AG04450 (cell line): ENCODE measurements around the gene POGZ. TPM values are rescaled to one million over a fixed set of nuclear protein-coding genes. Genes with fewer than 3 reads are reported as not detected.

ENCODE experiments used
- CTCF ChIA-PET: fragments of 300-600, 350-600 bp; formaldehyde crosslinking; extraction: SDS; loops from one replicate; lab custom pipeline; 2022; ENCODE audit warnings: antibody characterized with exemption, inconsistent platforms; lab: Charles Lee
- POLR2A ChIA-PET: fragments of 350-600 bp; formaldehyde crosslinking; extraction: SDS; loops from one replicate; lab custom pipeline; 2021; ENCODE audit warnings: antibody characterized with exemption, inconsistent platforms; lab: Yijun Ruan, JAX
- DNase-seq: peaks from one replicate; pipeline ENCODE4 v3.0.0-alpha.2; 2011; ENCODE audit warnings: low read depth, low spot score
- H3K27ac ChIP-seq: one replicate; pipeline ENCODE4 v1.5.1; 2012; ENCODE audit warnings: low read depth, low read length, control low read depth
- H3K27me3 ChIP-seq: one replicate; pipeline ENCODE4 v1.6.0; 2012; ENCODE audit warnings: low read length; ENCODE audit not compliant: control insufficient read depth, insufficient read depth
- H3K4me3 ChIP-seq: 2 replicates; pipeline ENCODE4 v1.5.1; 2011; ENCODE audit warnings: mild to moderate bottlenecking, low read depth, low read length, control low read depth
- H3K9me3 ChIP-seq: 2 replicates; pipeline ENCODE4 v1.5.1; 2012; ENCODE audit warnings: low read length; ENCODE audit not compliant: control insufficient read depth, insufficient read depth
- polyA plus RNA-seq: library from polyadenylated mRNA; depleted of rRNA; stranded (reverse); fragments of >200 nt; gene quantifications from 2 replicates; pipeline ENCODE4 v1.2.3, GENCODE V29; 2011
- TF ChIP-seq, protein P1 (sequence below): IDR thresholded peaks from 2 replicates; pipeline ENCODE4 v1.5.1; 2011; ENCODE audit warnings: low read depth, low read length, control low read depth, inconsistent platforms

POGZ gene
- polyA plus RNA-seq, 1 experiment, result 45.7 TPM

DNA sequence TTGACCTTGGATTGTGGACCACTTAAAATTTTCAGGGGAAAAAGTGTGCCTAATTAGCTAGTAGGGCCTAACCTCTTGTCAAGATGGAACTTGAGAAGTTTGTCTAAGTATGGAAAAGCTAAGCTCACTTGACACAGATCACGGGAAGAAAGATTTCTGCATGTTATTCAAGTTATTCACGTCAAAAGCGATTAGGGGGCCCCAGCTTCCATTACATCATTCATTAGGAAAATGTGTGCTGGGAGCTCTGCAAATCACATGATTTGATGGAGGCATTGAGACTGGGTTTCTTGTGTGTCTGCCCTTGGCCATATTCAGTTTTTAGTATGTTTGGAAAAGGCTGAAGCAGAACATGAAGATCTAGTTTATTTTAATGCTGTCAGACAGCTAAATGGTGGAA is 15.5 kb upstream of the POGZ start:
- ChIA-PET CTCF (interaction anchor here (0.6 to 1.1 kb wide), 4 partner anchors 9 to 260 kb away, joined by 3 read pairs; no protein-coding TSS in a partner anchor), POLR2A (interaction anchor here (1.2 kb wide), 1 partner anchor 62 kb away, joined by 3 read pairs; no protein-coding TSS in a partner anchor)
- no peak overlapping the region for H3K27ac ChIP-seq
- TF ChIP-seq, protein P1, sequence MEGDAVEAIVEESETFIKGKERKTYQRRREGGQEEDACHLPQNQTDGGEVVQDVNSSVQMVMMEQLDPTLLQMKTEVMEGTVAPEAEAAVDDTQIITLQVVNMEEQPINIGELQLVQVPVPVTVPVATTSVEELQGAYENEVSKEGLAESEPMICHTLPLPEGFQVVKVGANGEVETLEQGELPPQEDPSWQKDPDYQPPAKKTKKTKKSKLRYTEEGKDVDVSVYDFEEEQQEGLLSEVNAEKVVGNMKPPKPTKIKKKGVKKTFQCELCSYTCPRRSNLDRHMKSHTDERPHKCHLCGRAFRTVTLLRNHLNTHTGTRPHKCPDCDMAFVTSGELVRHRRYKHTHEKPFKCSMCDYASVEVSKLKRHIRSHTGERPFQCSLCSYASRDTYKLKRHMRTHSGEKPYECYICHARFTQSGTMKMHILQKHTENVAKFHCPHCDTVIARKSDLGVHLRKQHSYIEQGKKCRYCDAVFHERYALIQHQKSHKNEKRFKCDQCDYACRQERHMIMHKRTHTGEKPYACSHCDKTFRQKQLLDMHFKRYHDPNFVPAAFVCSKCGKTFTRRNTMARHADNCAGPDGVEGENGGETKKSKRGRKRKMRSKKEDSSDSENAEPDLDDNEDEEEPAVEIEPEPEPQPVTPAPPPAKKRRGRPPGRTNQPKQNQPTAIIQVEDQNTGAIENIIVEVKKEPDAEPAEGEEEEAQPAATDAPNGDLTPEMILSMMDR, result no peak
- no peak for DNase-seq
- H3K4me3 ChIP-seq, result no peak overlapping the region
- H3K9me3 ChIP-seq, result no peaks in the 10 kb centered on the region
- H3K27me3 ChIP-seq, result no peaks in the 10 kb centered on the region

DNA sequence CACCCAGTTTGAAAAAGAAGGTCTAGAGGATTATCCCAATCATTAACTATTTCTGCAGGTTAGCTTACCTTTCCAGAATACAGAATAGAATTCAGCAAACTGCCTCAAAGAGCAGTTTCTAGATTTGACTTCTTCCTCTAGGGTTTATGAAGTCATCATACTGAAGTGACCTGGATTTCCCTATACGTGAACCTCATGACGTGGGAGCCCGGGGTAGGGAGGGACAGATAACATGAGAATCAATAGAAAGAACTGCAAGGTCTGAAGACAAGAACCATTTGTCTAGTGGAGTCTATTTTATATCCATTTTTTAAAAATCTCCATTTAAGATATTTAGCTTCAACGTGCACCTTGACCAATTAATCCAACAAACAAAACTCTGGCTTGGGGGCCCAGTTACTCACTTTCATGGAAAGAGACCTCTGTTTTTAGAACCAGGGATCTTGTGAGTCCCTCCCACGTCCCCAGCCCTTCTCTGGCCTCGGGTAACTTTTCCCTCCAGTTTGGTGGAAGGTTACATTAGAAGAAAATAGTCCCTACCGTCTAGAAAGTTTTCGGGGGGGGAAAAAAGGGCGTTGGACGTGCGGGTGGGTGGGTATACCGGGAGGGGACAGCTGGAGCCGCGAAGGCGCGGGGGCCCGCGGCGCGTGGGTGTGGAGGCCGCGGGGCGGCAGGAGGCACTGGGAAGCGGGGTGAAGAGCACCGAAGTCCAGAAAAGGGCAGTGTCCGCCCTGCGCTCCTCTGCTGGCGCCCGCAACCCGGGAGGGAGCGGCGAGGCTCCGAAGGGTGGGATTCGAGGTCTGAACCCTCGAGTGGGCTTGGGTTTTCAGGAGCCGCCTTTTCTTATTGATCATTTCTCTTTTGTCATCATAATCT is 13.8 kb upstream of the POGZ start:
- TF ChIP-seq, protein P1, result no peak
- peak overlapping the region; percentile 48 for H3K4me3 ChIP-seq
- no peaks in the 10 kb centered on the region for H3K9me3 ChIP-seq
- no peak for DNase-seq
- H3K27me3 ChIP-seq, result no peaks in the 10 kb centered on the region
- POLR2A ChIA-PET, result interaction anchor here (2.0 kb wide), 1 partner anchor 14 kb away, joined by 12 read pairs; the partner anchor contains the start of gene POGZ
- H3K27ac ChIP-seq, result no peak overlapping the region
- CTCF ChIA-PET, result no interaction called here

DNA sequence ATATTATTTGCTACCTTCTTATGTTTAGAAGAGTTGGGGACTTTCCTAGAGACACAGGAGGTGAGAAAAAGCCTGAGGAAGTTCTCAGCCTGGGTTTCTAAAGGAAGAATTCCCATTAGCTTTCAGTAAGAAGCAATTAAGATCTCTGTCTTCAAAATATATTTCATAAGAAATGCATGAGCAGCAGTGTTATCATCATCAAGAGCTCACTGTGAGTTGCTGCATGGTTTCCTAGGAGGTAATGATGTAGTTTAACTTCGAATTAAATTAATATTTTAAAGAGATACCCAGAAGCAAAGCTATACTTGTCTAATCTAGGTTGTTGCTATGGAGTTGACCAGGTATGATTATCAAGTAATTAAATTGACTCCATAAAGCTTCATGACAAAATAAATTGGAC is 5.7 kb upstream of the POGZ start:
- TF ChIP-seq, protein P1, result no peak
- ChIA-PET CTCF (interaction anchor here (0.8 to 1.0 kb wide), 2 partner anchors 10 kb away, joined by 3 read pairs; no protein-coding TSS in a partner anchor), POLR2A (interaction anchor here (0.7 kb wide), 1 partner anchor 187 kb away, joined by 9 read pairs; no protein-coding TSS in a partner anchor)
- Histone ChIP-seq H3K27ac (no peak overlapping the region), H3K4me3 (no peak overlapping the region), H3K27me3 (peaks cover 4% of the 10 kb centered on the region), H3K9me3 (no peaks in the 10 kb centered on the region)
- no peak for DNase-seq

DNA sequence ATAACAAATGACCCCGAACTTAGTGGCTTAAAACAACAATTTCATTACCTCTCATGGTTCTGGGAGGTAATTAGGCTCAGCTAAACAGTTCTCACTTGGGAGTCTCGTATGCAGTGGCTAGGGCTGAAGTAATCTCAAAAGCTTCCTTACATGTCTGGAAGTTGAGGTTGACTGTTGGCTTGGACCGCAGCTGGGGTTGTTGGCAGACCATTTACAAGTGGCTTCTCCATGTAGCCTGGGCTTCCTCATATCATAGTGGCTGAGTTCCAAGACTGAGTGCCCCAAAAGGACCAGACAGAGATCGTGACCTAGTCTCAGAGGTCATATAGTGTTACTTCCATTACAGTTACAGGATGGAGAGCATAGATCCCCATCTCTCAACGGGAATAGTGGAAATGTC is 2.4 kb upstream of the POGZ start:
- Histone ChIP-seq H3K9me3 (no peaks in the 10 kb centered on the region), H3K4me3 (no peak overlapping the region), H3K27me3 (peaks cover 4% of the 10 kb centered on the region), H3K27ac (no peak overlapping the region)
- DNase-seq, result no peak
- ChIA-PET POLR2A (no interaction called here), CTCF (no interaction called here)
- TF ChIP-seq, protein P1, result no peak
